ENCODE results near the gene RAPGEF6. TPM values are rescaled to one million over a fixed set of nuclear protein-coding genes. Genes with fewer than 3 reads are reported as not detected.
"Not testable (repeated sequence)": the region's sequence is repeated elsewhere in the genome, so short reads cannot be mapped to it uniquely, and the experiment has no call there.

RAPGEF6 gene
- total RNA-seq, 1 donor from 2014 or later = 34.9 TPM

DNA sequence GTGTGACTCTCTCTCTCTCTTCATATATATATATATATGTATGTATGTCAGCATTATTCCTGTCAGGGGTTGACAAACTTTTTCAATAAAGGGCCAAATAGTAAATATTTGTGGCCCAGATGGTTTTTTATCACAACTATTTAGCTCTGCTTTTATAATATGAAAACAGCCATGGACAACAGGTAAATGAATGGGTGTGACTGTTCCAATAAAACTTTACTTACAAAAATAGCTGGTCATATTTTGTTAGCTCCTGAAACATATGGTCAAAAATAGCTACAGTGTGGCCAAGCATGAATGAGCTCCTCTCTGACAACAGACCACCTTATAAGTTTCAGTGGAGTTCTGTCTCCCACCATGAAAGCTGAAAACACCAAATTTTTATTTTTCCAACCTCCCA is 21.6 kb downstream of the RAPGEF6 start:
- no peaks in the 10 kb centered on the region for H3K9me3 Mint-ChIP-seq
- intact Hi-C loops (cut with micrococcal nuclease) = no loop called here
- H3K36me3 Mint-ChIP-seq (ENCODE audit: low read depth) = peaks cover 33% of the 10 kb centered on the region
- no peaks in the 10 kb centered on the region for H3K27me3 Mint-ChIP-seq
- DNase-seq = no peak
- no peak overlapping the region for H3K27ac Mint-ChIP-seq
- H3K4me1 Mint-ChIP-seq = peaks cover 27% of the 10 kb centered on the region
- no peak overlapping the region for H3K4me3 Mint-ChIP-seq

DNA sequence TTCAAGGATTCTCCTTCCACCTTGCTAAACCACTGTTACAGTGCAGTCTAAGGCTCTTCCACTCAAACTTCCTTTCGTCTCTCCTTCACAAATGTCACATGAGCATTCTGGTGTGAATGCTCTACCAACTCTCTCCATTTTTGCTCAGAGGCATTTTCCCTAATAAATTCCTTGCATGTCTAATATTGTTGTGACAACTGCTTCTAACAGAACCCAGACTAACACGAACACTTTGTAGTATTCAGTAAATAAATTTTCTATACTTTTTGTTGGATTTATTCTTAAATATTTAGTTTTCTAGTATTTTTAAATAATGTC is 24.0 kb downstream of the RAPGEF6 start:
- intact Hi-C loops (cut with micrococcal nuclease) = no loop called here
- Mint-ChIP-seq H3K27ac (no peak overlapping the region), H3K9me3 (no peaks in the 10 kb centered on the region), H3K4me3 (no peak overlapping the region), H3K27me3 (no peaks in the 10 kb centered on the region), H3K4me1 (peaks cover 29% of the 10 kb centered on the region), H3K36me3 (ENCODE audit: low read depth) (peaks cover 25% of the 10 kb centered on the region)
- DNase-seq = no peak

DNA sequence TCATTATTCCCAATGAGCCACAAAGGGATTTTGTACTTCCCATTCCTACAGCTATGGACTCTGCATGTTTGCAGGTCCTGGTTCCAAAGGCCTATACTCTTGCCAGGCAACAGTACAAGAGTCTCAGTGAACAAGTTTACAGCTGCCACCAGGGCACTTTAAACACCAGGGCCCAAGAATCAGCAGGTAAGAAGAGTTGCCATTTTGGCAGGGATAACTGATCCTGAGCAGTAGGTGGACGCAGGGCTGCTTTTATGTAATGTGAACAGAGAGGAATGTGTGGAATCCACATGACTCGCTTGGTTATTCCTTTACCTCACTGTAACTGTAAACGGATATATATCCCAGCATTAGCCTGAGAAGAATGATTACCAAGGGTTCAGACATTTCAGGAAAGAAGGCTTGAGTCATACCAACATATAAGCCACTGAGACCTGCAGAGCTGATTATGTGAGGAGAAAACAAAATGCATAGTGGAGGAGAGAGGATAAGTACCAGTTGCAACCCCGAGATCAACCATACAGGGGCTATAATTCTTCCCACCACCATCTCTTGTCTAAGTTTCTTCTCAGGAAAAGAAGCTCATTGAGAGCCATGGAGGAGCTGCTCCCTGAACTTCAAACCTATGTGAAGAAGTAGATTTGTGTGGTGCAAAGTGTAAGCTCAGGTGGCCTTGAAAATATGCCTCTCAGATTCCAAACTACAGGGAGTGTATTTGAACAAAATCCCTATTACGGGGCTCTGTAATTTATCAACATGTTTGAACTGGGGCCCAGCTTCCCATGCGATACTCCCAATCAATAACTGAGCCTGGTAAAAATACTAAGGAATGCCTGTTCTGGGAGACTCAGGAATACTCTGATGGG is 24.6 kb downstream of the RAPGEF6 start:
- no peak overlapping the region for H3K27ac Mint-ChIP-seq
- peaks cover 27% of the 10 kb centered on the region for H3K4me1 Mint-ChIP-seq
- peak; percentile 49 for DNase-seq
- H3K9me3 Mint-ChIP-seq = no peaks in the 10 kb centered on the region
- H3K27me3 Mint-ChIP-seq = no peaks in the 10 kb centered on the region
- H3K36me3 Mint-ChIP-seq (ENCODE audit: low read depth) = peaks cover 22% of the 10 kb centered on the region
- intact Hi-C loops (cut with micrococcal nuclease) = no loop called here
- H3K4me3 Mint-ChIP-seq = no peak overlapping the region

DNA sequence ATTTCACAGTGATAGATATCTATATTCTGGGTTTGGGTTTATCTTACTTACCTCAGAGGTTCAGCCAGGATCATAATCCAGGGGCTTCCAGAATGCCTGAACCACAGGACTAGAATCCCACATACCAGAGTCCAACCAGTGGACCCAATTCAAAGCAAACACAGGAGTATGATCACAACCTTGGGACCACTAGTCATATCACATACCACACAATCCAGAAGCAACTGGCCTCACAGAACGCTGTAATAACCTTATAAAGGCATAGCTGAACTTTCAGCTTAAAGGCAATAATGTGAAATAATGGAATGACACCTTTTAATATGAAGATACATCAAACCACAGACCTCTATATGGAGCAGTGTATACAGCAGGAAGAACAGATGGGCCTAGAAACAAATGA is 25.3 kb downstream of the RAPGEF6 start:
- Mint-ChIP-seq H3K4me1 (peaks cover 31% of the 10 kb centered on the region), H3K27ac (no peak overlapping the region)
- intact Hi-C loops (cut with micrococcal nuclease) = no loop called here

DNA sequence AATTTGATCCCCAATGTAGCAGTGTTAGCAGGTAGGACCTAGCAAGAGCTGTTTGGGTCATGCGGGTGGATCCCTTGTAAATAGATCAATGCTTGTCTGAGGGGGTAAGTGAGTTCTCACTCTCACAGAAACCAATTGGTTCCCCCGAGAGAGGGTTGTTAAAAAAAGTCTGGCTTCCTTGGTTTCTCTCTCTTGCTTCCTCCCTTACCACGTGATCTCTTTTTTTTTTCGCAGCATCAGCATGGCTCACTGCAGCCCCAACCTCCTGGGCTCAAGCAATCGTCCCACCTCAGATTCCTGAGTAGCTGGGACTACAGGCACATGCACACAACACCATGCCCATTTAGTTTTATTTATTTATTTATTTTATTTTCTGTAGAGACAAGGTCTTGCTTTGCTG is 26.4 kb downstream of the RAPGEF6 start:
- peaks cover 12% of the 10 kb centered on the region for H3K36me3 Mint-ChIP-seq (ENCODE audit: low read depth)
- DNase-seq = peak; percentile 50
- H3K4me3 Mint-ChIP-seq = no peak overlapping the region
- intact Hi-C loops (cut with micrococcal nuclease) = no loop called here
- no peak overlapping the region for H3K27ac Mint-ChIP-seq
- no peaks in the 10 kb centered on the region for H3K9me3 Mint-ChIP-seq
- H3K4me1 Mint-ChIP-seq = peaks cover 32% of the 10 kb centered on the region
- no peaks in the 10 kb centered on the region for H3K27me3 Mint-ChIP-seq

More for the DNA sequence above, 25.3 kb downstream of the RAPGEF6 start:
- Mint-ChIP-seq H3K36me3 (ENCODE audit: low read depth) (peaks cover 18% of the 10 kb centered on the region), H3K9me3 (no peaks in the 10 kb centered on the region), H3K4me3 (no peak overlapping the region), H3K27me3 (no peaks in the 10 kb centered on the region)
- peak; percentile 37 for DNase-seq

DNA sequence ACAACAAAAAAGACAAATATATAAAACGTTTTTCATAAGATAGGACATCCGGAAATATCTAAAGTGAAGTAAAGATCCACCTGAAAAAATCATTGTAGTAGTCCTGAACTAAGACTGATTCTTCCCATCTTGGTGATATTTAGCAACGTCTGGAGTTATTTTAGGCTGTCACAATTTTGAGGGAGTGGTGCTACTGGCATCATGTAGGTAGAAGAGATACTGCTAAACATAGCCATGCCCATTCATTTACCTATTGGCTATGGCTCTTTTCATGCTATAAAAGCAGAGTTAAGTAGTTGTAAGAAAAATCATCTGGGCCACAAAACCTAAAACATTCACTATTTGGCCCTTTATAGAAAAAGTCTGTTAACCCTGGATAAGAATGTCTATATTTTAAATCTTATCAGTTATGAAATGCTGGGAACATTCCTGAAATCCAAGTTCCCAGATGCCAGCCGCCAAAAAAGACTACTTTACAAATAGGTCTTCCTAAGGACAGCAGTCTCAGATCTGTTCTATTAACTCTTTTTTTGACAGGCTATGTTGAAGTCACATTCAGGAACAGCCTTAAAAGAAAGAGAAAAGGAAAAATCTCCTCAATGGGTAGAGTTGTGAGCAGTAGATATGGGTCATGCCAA is 27.0 kb downstream of the RAPGEF6 start:
- peaks cover 32% of the 10 kb centered on the region for H3K4me1 Mint-ChIP-seq
- intact Hi-C loops (cut with micrococcal nuclease) = no loop called here
- H3K4me3 Mint-ChIP-seq = no peak overlapping the region
- H3K27me3 Mint-ChIP-seq = no peaks in the 10 kb centered on the region
- no peak for DNase-seq
- no peak overlapping the region for H3K27ac Mint-ChIP-seq
- no peaks in the 10 kb centered on the region for H3K9me3 Mint-ChIP-seq
- peaks cover 11% of the 10 kb centered on the region for H3K36me3 Mint-ChIP-seq (ENCODE audit: low read depth)

DNA sequence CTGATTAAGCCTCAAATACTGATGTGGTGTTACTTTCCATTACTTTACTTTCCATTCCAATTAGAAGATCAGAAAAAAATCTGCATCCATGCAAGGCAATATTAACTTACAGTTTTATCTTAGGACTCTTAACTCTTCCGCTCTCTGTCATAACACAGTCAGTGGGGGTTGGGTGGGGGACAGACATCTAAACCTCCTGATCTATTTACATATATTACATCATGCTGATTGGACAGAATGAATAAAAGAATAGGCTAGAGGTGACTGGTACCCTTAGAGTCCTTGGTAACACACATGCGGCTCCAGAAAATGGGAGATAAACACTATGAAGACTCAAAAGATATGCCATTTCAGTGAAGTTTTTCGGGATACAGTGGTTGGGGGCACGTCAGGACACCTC is 27.6 kb downstream of the RAPGEF6 start:
- intact Hi-C loops (cut with micrococcal nuclease) = no loop called here
- Mint-ChIP-seq H3K36me3 (ENCODE audit: low read depth) (peaks cover 13% of the 10 kb centered on the region), H3K27ac (no peak overlapping the region), H3K4me1 (peaks cover 32% of the 10 kb centered on the region), H3K27me3 (no peaks in the 10 kb centered on the region), H3K4me3 (no peak overlapping the region), H3K9me3 (no peaks in the 10 kb centered on the region)
- DNase-seq = peak; percentile 30

DNA sequence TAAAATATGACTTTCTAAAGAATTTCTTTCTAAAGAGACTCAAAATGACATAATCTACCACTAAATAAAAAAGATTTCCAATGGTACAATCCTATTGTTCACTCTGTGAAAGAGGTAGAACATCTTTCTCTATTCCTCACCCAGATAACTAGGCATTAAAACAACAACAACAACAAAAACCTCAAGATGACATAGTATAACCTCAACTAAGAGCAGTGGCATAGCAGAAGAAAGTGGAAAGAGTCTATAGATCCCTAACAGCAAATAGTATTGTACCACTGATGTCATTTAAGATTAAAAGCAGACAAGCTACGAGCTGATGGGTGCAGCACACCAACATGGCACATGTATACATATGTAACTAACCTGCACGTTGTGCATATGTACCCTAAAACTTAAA is 29.9 kb downstream of the RAPGEF6 start:
- peaks cover 27% of the 10 kb centered on the region for H3K4me1 Mint-ChIP-seq
- intact Hi-C loops (cut with micrococcal nuclease) = no loop called here
- H3K9me3 Mint-ChIP-seq = no peaks in the 10 kb centered on the region

DNA sequence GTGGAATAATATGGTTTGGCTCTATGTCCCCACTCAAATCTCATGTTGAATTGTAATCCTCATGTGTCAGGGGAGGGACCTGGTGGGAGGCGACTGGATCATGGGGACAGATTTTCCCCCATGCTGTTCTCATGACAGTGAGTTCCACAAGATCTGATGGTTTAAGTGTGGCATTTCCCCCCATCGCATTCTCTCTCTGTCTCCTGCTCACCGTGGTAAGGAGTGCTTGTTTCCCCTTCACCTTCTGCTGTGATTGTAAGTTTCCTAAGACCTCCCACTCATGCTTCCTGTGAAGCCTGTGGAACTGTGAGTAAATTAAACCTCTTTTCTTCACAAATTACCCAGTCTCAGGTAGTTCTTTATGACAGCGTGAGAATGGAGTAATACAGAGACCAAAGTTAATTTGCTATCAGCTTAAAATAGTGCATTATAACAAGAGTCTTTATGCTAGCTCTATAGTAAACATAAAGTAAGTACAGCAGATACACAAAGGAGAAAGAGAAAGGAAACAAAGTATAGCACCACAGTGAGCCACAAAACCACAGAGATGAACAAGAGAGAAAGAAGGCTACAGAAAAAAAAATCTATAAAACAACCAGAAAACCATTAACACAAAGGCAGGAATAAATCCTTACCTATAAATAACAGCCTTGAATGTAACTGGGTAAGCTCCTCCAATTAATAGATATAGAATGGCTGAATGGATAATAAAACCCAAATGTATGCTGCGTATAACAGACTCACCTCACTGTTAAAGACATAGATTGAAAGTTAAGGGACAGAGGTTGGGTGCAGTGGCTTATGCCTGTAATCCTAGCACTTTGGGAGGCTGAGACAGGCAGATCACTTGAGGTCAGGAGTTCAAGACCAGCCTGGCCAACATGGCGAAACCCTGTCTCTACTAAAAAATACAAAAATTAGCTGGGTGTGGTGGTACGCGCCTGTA is 39.7 kb downstream of the RAPGEF6 start:
- H3K27me3 Mint-ChIP-seq = no peaks in the 10 kb centered on the region
- peaks cover 43% of the 10 kb centered on the region for H3K4me1 Mint-ChIP-seq
- peak; percentile 73 for DNase-seq
- peak overlapping the region; percentile 55 for H3K4me3 Mint-ChIP-seq
- peak overlapping the region; percentile 73 for H3K27ac Mint-ChIP-seq
- no peaks in the 10 kb centered on the region for H3K9me3 Mint-ChIP-seq
- peaks cover 27% of the 10 kb centered on the region for H3K36me3 Mint-ChIP-seq (ENCODE audit: low read depth)
- intact Hi-C loops (cut with micrococcal nuclease) = loop anchor here (1.0 to 2.0 kb wide), 2 partner anchors 39 to 201 kb away; partner anchors contain the start of gene FNIP1

More for the DNA sequence above, 29.9 kb downstream of the RAPGEF6 start:
- Mint-ChIP-seq H3K4me3 (no peak overlapping the region), H3K36me3 (ENCODE audit: low read depth) (peaks cover 24% of the 10 kb centered on the region), H3K27ac (no peak overlapping the region), H3K27me3 (no peaks in the 10 kb centered on the region)
- DNase-seq = no peak

DNA sequence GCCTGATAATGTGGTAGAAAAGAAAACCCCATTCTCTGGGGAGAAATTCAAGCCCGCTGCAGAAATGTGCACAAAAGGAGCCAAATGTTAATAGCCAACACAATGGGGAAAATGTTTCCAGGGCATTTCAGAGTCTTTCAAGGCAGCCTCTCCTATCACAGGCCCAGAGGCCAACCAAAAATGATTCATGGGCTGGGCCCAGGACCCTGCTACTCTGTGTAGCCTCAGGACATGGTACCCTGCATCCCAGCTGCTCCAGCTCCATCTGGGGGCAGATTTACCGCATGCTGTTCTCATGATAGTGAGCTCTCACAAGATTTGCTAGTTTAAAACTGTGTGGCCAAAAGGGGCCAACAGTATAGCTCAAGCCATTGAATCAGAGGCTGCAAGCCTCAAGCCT is 41.1 kb downstream of the RAPGEF6 start:
- H3K27ac Mint-ChIP-seq = peak overlapping the region; percentile 68
- H3K4me3 Mint-ChIP-seq = no peak overlapping the region
- peak; percentile 49 for DNase-seq
- intact Hi-C loops (cut with micrococcal nuclease) = loop anchor here (2.0 kb wide), 1 partner anchor 203 kb away; the partner anchor contains the start of gene FNIP1
- H3K9me3 Mint-ChIP-seq = no peaks in the 10 kb centered on the region
- H3K4me1 Mint-ChIP-seq = peaks cover 45% of the 10 kb centered on the region
- peaks cover 18% of the 10 kb centered on the region for H3K36me3 Mint-ChIP-seq (ENCODE audit: low read depth)
- no peaks in the 10 kb centered on the region for H3K27me3 Mint-ChIP-seq

DNA sequence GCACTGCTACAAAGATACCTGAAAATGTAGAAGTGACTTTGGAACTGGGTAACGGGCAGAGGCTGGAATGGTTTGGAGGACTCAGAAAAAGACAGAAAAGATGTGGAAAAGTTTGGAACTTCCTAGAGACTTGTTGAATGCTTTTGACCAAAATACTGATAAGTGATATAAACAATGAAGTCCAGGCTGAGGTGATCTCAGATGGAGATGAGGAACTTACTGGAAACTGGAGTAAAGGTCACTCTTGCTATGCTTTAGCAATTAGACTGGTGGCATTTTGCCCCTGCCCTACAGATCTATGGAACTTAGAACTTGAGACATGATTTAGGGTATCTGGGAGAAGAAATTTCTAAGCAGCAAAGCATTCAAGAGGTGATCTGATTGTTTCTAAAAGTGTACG is 41.6 kb downstream of the RAPGEF6 start:
- H3K27ac Mint-ChIP-seq; H3K4me3 Mint-ChIP-seq; H3K9me3 Mint-ChIP-seq; intact Hi-C loops (cut with micrococcal nuclease); H3K27me3 Mint-ChIP-seq: not testable (repeated sequence)
- H3K36me3 Mint-ChIP-seq (ENCODE audit: low read depth) = peaks cover 14% of the 10 kb centered on the region
- peak; percentile 47 for DNase-seq
- H3K4me1 Mint-ChIP-seq = peaks cover 42% of the 10 kb centered on the region

DNA sequence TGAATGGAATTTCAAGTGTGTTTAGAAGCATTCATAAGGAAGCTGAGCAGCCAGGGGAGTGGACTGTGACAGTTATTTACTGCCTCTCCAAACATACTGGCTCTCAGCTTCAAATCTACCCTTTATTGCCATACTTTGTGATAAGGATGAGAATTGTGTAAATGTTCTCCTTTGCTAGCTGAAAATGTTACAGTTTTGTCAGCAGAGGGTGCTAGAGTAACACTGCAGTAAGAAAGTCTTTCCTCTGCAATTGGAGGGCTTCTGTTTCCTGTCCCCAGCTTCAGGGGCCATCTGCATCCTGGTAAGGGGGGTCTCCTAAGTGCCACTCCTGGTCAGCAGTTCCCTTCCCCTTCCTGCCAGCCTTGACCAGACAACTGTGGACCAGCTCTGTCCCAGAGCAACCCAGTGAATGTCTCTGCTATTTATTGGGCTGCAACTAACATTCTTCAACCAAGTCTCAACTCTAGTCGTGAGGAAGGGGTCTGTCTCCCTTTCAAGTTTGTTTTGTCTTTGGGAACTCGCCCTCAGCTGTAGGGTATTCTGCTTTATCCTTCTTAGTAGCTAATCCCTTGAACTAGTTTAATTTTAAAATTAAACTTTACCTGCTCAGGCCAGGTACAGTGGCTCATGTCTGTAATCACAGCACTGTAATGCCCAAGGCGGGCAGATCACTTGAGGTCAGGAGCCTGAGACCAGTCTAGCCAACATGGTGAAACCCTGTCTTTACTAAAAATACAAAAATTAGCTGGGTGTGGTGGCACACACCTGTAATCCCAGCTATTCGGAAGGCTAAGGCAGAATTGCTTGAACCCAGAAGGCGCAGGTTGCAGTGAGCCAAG is 45.3 kb downstream of the RAPGEF6 start:
- Mint-ChIP-seq H3K27me3 (no peaks in the 10 kb centered on the region), H3K4me3 (no peak overlapping the region), H3K9me3 (no peaks in the 10 kb centered on the region), H3K27ac (no peak overlapping the region), H3K4me1 (peaks cover 31% of the 10 kb centered on the region), H3K36me3 (ENCODE audit: low read depth) (peaks cover 17% of the 10 kb centered on the region)
- intact Hi-C loops (cut with micrococcal nuclease) = loop anchor here (1.0 to 2.0 kb wide), 2 partner anchors 419 to 473 kb away; no protein-coding TSS in a partner anchor
- peak; percentile 77 for DNase-seq

DNA sequence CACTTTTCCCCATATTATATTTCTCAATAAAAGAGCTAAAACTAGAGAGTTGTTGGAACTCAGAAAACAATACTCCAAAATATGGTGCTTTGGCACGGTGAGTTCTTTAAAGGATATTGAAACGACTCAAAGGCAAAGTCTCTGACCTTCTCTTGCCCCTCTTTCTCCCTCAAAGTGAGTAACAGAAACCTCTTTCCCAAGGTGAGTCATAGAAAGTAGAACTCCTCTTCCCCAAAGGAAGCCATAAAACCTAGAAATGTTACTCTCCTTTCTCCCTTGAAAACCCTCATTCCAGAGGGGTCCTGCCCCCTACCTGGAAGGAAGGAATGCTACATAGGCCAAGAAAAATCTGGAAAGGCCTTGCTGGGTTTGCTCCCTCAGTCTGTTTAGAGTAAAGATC is 47.5 kb downstream of the RAPGEF6 start:
- H3K4me3 Mint-ChIP-seq = no peak overlapping the region
- intact Hi-C loops (cut with micrococcal nuclease) = no loop called here
- H3K36me3 Mint-ChIP-seq (ENCODE audit: low read depth) = peaks cover 17% of the 10 kb centered on the region
- H3K27me3 Mint-ChIP-seq = no peaks in the 10 kb centered on the region
- no peak overlapping the region for H3K27ac Mint-ChIP-seq
- peaks cover 29% of the 10 kb centered on the region for H3K4me1 Mint-ChIP-seq
- peak; percentile 42 for DNase-seq
- no peaks in the 10 kb centered on the region for H3K9me3 Mint-ChIP-seq
